ENCODE data around the gene GALNT8.

Gene GALNT8

DNA sequence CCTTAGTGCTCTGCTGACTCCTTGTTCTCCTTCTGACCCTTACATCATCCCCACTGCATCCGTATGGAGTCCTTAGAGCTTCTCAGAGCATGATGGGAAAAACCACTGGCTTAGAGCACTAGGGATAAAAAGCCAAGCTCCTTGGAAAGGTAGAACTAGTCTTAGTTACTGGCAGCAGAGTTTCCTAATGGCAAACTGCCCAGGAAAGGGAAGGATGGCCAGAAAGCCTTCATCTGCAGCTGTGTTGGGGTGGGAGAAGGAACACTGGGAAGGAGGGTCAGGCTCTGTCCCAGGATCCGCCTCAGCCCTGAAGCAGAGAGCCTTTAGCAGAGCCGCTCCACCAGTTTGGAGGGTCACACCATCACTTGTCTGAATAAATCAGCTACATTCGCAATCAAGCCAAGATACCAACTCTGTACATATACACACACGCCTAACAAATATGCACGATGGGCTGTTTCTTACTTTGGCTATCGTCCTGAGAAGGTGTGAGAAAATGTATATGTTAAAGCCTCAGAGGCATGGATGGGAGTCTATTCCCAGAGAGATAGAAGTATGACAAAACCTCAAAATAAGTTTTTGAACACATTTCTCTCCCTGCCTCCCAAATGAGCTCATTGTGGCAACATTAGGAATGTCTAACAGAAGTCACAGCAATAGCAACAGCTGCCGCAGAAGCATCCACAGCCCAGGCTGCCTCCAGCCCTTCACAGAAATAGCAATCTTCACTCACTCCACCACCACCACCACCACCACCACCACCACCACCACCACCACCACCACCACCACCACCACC, 18.6 kb upstream of the GALNT8 start:
- peak; percentile 46 for DNase-seq (ENCODE audit: low read depth)
- H3K4me3 ChIP-seq (ENCODE audit: low read length), result no peak overlapping the region
- TF ChIP-seq CTCF (conservative IDR thresholded peaks at IDR 0.05; ENCODE audit: low read length), result no peak

GRCh38 chr12:4703676-4704075, 16.5 kb upstream of the GALNT8 start:
- TF ChIP-seq CTCF (conservative IDR thresholded peaks at IDR 0.05; ENCODE audit: low read length), result no peak
- DNase-seq (ENCODE audit: low read depth), result no peak
- no peak overlapping the region for H3K4me3 ChIP-seq (ENCODE audit: low read length)

DNA sequence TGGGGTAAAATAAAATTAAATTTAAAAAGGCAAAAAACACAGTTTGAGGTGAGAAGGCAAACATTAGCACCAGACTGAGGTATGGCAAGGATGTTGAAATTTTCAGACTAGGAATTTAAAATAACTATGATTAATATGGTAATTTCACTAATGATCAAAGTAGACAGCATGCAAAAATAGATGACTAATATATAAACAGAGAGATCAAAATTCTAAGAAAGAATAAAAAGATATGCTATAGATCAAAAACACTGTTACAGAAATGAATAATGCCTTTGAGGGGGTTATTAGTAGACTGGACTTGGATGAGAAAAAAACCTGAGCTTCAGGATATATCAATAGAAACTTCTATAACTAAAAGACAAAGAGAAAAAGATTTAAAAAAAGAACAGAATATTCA, 14.4 kb upstream of the GALNT8 start:
- H3K4me3 ChIP-seq (ENCODE audit: low read length), result no peak overlapping the region
- no peak for DNase-seq (ENCODE audit: low read depth)
- no peak for TF ChIP-seq CTCF (conservative IDR thresholded peaks at IDR 0.05; ENCODE audit: low read length)

GRCh38 chr12:4707306-4707705, 12.9 kb upstream of the GALNT8 start:
- H3K4me3 ChIP-seq (ENCODE audit: low read length), result no peak overlapping the region
- no peak for DNase-seq (ENCODE audit: low read depth)
- no peak for TF ChIP-seq CTCF (conservative IDR thresholded peaks at IDR 0.05; ENCODE audit: low read length)

DNA sequence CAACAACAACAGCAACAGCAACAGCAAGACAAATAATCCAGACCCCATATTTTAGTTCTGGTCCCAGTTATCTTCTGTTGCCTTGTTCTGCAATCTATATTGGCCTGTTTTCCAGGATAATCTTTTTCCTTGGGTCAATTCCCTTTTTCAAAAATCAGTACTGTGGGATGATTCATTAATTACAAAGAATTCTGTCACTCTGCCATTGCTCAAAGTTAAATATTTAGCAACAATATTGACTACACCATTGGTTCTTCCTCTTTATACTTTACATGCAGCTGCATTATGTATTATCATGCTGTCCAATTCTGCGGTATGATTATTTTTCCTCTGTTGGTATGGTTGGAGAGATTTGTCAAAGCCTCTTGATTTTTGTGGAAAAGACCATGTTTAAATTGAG, 10.1 kb upstream of the GALNT8 start:
- no peak overlapping the region for H3K4me3 ChIP-seq (ENCODE audit: low read length)
- TF ChIP-seq CTCF (conservative IDR thresholded peaks at IDR 0.05; ENCODE audit: low read length), result no peak
- DNase-seq (ENCODE audit: low read depth), result no peak

DNA sequence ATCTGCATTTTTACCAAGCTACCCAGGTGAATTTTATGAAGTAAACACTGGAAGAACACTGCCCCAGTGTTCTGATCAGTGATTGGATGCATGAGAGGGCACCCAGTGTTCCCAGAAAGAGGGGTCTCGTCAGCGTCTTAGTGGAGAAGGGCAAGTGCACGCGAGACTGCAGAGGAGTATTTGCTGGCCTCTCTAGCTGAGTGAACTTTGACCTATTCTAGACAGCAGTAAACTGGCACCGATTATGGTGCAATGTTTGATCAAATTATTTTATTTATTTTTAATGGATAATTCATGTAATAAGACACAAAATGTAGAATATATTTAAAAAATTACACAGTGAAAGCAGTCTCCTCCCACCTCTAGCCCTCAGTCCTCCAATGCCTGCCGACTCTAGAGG, 5.3 kb upstream of the GALNT8 start:
- H3K4me3 ChIP-seq (ENCODE audit: low read length), result no peak overlapping the region
- DNase-seq (ENCODE audit: low read depth), result no peak
- TF ChIP-seq CTCF (conservative IDR thresholded peaks at IDR 0.05; ENCODE audit: low read length), result no peak

- no peak for TF ChIP-seq CTCF (conservative IDR thresholded peaks at IDR 0.05; ENCODE audit: low read length)
- DNase-seq (ENCODE audit: low read depth), result no peak
- H3K4me3 ChIP-seq (ENCODE audit: low read length), result no peak overlapping the region
These were observed 2.4 kb upstream of the GALNT8 start for GRCh38 chr12:4717806-4718205.
